ENCODE data around the gene WNK2.
A peak's percentile ranks its signal among the peaks of the same experiment; 100 is the strongest.

WNK2 gene

DNA sequence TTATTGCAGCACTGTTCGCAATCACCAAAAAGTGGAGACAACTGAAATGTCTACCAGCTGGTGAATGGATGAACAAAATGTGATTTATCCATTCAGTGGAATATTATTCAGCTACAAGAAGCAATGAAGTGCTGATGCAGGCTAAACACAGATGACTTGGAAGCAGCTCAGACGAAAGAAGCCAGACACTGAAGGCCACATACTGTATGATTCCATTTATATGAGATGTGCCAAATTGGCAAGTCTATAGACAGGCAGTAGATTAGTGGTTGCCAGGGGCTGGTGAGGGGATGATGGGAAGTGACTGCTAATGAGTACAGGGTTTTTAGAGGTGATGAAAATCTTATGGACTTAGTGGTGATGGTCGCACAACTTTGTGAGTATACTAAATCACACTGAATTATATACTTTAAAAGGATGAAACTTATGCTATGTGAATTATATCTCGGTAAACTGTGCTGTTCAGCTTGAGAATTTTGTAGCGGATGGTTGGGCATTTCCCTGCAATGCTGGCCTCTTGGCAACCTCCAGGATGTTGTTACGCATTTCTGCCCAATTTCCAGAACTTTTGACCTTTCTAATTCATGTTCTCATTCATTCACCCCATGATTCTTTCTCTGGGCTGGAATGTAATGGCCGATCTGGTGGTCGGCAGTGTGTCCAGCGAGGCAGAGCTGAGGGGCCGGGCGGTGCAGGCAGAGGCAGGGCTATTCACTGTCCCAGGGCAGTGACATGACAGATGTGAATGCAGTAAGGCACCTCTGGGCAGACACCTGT, 22.0 kb upstream of the WNK2 start:
- peak; percentile 70 for DNase-seq

DNA sequence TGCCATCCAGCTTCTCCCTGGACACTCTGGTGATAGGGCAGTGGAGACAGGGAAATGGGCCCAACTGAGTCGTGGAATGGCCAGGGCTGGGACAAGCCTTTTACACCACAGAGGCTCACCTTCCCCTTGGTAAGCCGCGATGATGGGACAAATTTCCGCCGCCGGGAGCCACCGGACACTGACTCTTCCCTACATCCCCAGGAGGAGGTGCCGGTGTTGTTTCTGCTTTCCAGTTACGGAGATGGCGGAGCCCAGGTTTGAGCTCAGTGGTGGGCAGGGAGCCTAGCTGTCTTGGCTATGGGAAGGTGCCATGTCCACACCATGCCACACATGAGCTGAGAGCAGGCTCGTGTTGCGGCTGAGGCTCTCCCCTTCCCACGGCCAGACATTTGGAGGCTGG, 19.9 kb upstream of the WNK2 start:
- DNase-seq = no peak

- no peak for DNase-seq
These were observed 17.2 kb upstream of the WNK2 start for GRCh38 chr9:93166699-93167098.

DNA sequence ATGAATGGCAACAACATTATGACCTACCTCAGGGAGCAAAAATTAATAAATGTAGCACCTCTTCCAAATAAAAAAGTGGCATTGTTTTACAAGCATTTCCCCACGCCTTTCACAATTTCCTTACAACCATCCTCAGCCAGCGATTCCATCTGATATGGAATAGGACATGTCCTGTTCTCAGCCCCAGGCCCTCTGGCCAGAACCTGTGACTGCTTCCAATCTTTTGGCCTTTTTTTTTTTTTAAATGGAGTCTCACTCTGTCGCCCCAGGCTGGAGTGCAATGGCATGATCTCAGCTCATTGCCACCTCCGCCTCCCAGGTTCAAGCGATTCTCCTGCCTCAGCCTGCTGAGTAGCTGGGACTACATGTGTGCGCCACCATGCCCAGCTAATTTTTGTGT, 16.8 kb upstream of the WNK2 start:
- DNase-seq = no peak

- no peak for DNase-seq
These were observed 16.1 kb upstream of the WNK2 start for GRCh38 chr9:93167838-93168237.

DNA sequence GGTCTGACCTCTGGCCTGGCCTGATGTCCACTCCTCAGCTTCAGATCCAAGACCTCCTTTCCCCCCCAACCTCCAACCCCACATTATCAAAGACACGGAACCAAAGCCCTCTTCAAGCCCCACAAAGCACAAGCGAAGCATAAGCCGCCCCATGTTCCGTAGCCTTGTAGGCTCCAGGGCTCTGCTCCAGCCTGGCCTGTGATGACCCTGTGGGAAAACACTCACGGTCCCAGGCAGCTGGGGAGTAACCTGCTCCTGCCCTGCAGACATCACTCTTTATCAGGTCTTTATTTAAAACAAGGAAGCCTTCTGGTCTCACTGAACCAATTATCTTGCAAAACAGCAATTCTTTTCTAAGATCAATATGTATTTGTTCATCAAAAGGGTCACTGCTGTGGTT, 15.4 kb upstream of the WNK2 start:
- DNase-seq = no peak

- DNase-seq = no peak
These were observed 14.5 kb upstream of the WNK2 start for GRCh38 chr9:93169444-93169843.

DNA sequence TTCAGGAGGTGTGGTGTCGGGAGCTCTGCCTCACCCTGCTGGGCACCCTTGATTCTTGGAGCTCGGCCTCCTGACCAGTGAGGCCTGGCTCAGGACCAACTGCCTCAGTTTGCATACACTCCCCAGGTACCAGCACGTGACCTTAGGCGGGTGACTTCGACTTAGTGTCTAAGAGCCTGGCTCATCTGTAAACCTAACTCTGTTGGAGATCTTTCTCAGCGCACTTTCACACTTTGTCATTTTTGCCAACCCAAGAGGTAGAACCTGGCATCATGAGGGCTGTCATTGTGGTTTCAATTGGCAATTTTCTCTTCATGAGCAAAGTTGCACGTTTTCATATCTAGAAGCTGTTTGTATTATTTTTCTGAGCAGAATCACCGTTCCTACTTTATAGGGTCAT, 13.4 kb upstream of the WNK2 start:
- no peak for DNase-seq

- DNase-seq = no peak
These were observed 12.5 kb upstream of the WNK2 start for GRCh38 chr9:93171261-93171990.

DNA sequence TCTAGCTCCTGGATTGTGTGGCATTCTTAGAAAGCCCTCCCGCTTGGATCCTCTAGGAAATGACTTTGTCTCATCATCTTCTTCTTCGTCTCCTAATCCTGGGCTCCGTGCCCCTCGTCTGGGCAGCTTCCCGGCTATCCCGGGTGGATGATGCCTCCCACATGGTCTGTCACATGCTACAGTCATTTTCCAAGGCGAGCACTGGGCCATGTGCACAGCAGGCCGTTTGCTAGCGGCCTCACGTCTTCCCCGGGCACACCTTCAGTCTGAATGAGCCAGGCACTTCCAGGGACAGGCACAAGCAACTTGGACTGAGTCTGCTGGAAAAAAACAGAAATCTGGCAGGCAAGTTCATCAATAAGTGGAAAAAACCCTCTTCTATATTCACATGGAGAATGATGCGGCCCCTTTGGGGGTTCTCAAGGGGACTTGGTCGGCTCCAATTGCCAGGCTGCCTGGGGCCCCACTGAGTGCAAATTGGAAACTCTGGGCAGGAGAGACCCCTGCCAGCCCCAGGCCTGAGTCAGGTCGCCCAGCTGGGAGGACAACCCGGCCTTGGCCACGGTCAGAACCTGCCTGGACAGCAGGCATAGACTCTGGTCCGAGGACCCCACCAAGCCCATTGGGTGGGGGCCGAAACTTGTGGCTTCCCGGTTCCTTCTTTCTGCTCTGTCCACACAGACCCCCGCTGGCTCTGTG, 11.1 kb upstream of the WNK2 start:
- DNase-seq = no peak

DNA sequence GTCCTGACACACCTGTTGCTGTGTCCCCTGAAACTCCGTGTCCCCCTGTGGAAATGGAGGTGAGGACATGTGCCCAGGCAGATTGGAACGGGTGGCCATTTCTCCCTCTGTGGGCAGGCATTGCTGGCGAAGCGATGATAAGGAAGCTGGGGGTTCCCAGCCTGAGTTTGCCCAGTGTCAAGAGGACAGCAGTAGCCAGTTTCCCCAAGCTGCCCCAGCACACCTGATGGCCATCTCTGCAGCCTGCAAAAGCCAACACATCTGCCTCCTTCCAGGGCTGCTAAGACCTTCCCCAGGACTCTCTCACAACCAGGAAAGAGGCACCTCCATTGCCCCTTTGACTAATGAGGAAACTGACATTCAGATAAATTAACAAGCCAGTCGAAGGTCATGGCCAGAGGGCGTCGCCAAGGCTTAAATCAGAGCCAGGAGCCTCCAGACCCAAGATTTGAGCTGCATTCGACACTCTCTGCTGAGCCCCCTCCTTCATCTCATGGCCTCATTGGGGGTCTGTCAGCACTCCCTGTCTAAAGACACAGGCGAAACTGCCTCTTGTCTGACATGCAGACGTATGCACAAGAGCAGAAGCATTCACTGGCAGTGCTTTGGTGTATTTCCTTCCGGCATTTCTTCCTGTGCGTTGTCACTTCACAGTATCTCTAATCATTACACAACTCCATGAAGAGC, 10.4 kb upstream of the WNK2 start:
- no peak for DNase-seq

- DNase-seq = no peak
These were observed 9.0 kb upstream of the WNK2 start for GRCh38 chr9:93174976-93175375.

- no peak for DNase-seq
These were observed 6.3 kb upstream of the WNK2 start for GRCh38 chr9:93177676-93178075.

GRCh38 chr9:93178851-93179786, 4.8 kb upstream of the WNK2 start:
- DNase-seq = no peak

- DNase-seq = no peak
These were observed 3.0 kb upstream of the WNK2 start for GRCh38 chr9:93180938-93181337.

DNA sequence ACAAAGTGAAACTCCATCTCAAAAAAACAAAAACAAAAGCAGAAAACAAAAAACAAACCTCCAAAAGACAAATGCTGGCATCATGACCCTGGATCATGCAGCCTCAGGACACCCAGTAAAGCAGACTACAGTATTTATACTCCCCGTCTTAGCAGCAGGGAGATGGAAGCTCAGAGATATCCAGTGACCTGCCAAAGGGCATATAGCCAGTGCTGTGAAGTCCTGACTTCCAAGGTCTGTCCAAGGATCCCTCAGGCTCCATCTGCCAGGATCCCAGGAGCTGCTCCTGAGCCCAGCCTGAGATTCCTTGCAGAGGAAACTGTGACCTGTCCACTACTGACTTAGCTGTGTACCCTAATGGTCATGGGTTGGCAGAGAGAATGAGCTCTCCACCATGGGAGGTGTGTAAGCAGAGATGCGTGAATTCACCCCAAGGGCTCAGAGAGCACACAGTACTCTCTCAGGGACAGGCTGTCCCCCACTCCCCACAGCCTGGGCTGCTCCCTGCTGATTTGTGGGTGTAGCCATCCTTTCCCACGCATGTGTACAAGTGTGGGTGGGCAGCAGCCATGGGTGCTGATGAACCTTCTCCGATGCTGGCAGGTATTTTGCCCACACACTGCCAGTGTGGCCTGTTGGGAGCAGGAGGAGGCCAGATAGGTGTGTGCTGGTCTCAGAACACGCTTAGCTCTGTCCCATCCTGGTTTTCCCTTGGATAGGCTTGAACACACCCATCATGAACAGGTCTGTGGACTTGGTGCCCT, 2.1 kb upstream of the WNK2 start:
- DNase-seq = no peak

- no peak for DNase-seq
These were observed 1.4 kb upstream of the WNK2 start for GRCh38 chr9:93182572-93182971.

GRCh38 chr9:93183131-93183662, 742 bp upstream of the WNK2 start:
- no peak for DNase-seq

DNA sequence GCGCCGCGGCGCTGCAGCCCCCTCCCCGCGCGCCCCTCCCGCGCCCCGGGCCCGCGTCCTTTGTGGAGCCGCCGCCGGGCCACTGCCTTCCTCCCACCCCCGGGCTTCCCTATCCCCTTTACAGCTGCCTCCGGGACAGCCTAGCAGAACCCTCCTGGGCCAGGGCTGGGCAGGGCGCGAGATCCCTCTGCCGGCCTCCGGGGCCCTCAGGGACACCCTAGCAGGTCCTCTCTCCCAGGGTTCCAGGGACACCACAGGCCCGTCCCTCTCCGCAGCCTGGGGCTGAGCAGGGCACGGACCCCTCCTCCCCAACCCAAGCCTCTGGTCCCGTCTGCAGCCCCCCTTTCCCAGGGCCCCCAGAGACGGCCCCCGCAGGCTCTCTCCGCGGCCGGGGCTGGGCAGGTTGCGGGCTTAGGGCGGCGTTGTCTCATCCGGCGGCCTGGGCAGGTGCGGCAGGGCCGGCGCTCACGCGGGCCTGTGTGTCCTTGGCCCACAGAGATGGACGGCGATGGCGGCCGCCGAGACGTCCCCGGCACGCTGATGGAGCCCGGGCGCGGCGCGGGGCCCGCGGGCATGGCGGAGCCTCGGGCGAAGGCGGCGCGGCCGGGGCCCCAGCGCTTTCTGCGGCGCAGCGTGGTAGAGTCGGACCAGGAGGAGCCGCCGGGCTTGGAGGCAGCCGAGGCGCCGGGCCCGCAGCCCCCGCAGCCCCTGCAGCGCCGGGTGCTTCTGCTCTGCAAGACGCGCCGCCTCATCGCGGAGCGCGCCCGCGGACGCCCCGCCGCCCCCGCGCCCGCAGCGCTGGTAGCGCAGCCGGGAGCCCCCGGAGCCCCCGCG, 710 bp downstream of the WNK2 start:
- no peak for DNase-seq
